NT2/D1 (cell line): ENCODE measurements around the gene LCMT2.

Source experiments
- YY1 ChIP-seq: IDR thresholded peaks from 2 replicates; pipeline ENCODE4 v1.6.1; 2011; ENCODE audit not compliant: insufficient read length, insufficient read depth
- ZNF274 ChIP-seq: IDR thresholded peaks from 2 replicates; pipeline ENCODE4 v1.6.1; 2011; ENCODE audit warnings: mild to moderate bottlenecking, low read depth, low read length

- no peak for TF ChIP-seq YY1
- no peak for TF ChIP-seq ZNF274
These were observed 13.4 kb downstream of the LCMT2 start for GRCh38 chr15:43316971-43317346.
